Right lobe of liver (tissue), 4 donors: ENCODE measurements around the gene ZNG1B.
"Not testable (repeated sequence)": the region's sequence is repeated elsewhere in the genome, so short reads cannot be mapped to it uniquely, and the experiment has no call there.

Experiments
- POLR2A ChIP-seq: fragments of 450-650 bp; IDR thresholded peaks from one replicate; pipeline ENCODE4 v1.6.1; 2017; ENCODE audit warnings: antibody characterized with exemption, mild to moderate bottlenecking
- TF ChIP-seq, protein P1 (sequence below), 4 donors: fragments of 200-600 bp in 3 of 4; fragments of 450-650 bp in 1 of 4; IDR thresholded peaks; one replicate each; pipeline versions ENCODE4 v1.5.1 to v1.8.0; 2016 to 2022; ENCODE audit warnings: antibody characterized with exemption in 4 of 4, mild to moderate bottlenecking in 2 of 4
- donor health status: DM: no; HTN: no; CAD: no.
- donor health status: DM: no; HTN: no; CAD: no.
- donor health status: DM: no; HTN: yes; CAD: no.

DNA sequence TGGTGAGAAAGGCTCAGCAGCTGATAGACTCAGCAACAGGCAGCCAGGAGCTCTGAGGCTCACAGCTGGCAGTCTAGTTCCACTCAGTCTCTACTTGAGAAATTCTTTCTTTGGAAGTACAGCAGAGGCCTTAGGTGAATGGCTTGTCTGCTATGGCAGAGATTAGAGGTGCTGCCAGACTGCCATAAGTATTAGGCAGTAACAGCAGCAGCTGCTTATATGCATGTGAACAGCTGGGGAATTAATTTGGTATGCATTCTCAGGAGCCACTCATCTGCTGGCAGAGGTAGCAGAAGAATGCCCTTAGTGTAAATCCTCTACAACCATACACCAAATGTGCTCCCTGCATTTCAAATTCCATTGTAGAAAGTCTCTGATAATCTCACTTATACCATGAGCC is 28.3 kb downstream of the ZNG1B start:
- TF ChIP-seq, protein P1, sequence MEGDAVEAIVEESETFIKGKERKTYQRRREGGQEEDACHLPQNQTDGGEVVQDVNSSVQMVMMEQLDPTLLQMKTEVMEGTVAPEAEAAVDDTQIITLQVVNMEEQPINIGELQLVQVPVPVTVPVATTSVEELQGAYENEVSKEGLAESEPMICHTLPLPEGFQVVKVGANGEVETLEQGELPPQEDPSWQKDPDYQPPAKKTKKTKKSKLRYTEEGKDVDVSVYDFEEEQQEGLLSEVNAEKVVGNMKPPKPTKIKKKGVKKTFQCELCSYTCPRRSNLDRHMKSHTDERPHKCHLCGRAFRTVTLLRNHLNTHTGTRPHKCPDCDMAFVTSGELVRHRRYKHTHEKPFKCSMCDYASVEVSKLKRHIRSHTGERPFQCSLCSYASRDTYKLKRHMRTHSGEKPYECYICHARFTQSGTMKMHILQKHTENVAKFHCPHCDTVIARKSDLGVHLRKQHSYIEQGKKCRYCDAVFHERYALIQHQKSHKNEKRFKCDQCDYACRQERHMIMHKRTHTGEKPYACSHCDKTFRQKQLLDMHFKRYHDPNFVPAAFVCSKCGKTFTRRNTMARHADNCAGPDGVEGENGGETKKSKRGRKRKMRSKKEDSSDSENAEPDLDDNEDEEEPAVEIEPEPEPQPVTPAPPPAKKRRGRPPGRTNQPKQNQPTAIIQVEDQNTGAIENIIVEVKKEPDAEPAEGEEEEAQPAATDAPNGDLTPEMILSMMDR (IDR thresholded peaks at IDR 0.05), result not testable (repeated sequence)
- TF ChIP-seq POLR2A, result not testable (repeated sequence)
